Measurements from ENCODE around the gene ZSWIM4. TPM values are rescaled to one million over a fixed set of nuclear protein-coding genes. Genes with fewer than 3 reads are reported as not detected.
"Not testable (repeated sequence)": the region's sequence is repeated elsewhere in the genome, so short reads cannot be mapped to it uniquely, and the experiment has no call there.

The ZSWIM4 gene
- polyA plus RNA-seq (ENCODE audit: insufficient read depth in 1 of 5, insufficient read length in 5 of 5, low replicate concordance in 1 of 5), result 1 to 10 TPM; 5.1 to 9.7 (median 8.0) TPM
- long read RNA-seq, donor 1, partial matches to known transcripts, result 9 of 10 reads
- long read RNA-seq, donor 1, other reads (novel, unspliced or antisense), result 0 of 10 reads
- long read RNA-seq, donor 2, result 0 reads
- long read RNA-seq, donor 3, result 0 reads
- long read RNA-seq, donor 4, result 0 reads
- long read RNA-seq, donor 5, partial matches to known transcripts, result 5 of 5 reads
- long read RNA-seq, donor 5, other reads (novel, unspliced or antisense), result 0 of 5 reads
- long read RNA-seq, donor 6, result 0 reads
- long read RNA-seq, donor 7, partial matches to known transcripts, result 0 of 1 reads
- long read RNA-seq, donor 7, other reads (novel, unspliced or antisense), result 0 of 1 reads
- long read RNA-seq, donor 8, result 0 reads

DNA sequence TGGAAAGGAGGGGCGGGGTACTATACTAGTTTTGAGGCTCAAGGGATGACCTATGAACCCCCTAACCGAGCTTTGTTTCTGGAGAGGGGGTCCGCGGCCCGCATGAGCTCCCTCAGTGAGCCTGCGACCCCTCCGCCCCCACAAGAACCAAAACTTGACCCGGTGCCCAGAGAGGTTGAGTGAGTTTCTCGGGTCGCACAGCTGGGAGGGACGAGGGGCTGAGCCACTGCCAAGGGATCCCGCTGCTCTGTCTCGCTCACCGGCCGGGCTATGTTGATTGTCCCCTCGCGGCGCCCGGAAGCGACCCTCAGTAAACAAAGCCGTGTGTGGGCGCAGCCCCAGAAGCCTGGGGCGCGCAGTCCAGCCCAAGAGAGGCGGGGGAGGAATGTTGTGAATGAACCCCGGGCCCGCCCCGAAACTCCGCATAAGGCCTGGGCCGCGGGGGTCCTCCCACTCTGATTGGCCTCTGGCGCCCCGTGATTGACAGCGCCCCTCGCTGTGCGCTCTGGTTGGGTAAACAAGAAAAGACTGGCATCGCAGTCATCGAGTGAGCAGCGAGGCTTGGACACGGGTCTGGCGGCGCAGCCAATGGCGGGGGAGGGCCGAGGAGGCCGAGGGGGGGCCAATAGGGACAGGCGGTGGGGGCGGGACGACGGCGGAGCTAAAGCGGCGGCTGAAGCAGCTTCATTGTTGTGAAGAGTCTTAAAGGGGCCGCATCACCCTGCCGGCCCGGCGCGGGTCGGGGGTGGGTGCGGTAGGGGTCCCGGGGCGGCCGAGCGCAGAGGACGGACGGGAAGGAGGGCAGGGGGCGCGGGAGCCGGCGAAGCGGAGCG lies at the start of gene ZSWIM4:
ZSWIM4 (plus strand) TSS at position 687 of the 833 bp plus-strand sequence. CDS start 206 bp downstream, outside the sequence.
- DNase-seq, result peak; percentile 99

DNA sequence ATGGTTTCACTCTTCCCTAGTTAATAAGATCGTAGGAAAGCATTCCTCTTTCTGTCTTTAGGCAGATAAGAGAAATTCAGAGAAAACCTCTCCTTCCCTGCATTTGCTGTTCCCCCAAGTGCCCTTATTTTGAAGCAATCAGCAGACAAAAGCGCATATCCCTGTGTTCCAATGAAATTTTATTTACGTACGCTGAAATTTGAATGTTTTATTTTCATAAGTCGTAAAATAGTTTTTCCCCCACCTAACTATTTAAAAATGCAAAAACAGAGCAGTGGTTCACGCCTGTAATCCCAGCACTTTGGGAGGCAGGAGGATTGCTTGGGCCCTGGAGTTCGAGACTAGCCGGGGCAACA lies 48.2 kb upstream of the ZSWIM4 start:
- DNase-seq, result no peak

DNA sequence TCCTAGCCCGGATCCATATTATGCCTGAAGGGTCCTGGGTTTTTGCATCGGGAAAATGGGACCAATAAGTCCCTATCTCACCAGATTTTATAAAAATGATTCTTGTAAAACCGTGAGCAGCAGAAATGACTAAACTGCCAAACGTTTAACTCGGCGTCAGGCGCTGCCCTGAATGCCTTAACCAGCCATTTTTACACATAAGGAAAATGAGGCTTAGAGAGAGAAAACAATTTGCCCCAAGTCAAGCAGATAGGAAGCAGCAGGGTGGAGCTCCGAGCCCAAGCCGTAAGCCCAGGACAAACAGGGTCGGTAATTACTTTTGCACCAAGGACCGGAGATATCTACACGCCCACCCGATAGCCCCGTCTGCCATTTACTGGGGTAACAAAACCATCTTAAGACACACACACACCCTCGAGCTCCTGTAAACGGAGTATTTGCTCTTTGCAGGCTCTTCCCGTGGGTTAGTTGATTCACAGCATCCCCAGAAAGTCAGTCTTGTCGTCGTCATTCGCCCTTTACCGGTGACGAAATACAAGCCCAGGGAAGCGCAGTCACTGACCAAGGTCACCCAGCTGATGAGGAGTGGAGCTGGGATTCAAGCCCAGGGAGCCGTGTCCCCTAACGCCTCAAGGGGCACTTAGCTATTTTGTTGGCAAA lies 46.9 kb upstream of the ZSWIM4 start:
- peak in 1 of 2 donors; percentile 20 for DNase-seq

DNA sequence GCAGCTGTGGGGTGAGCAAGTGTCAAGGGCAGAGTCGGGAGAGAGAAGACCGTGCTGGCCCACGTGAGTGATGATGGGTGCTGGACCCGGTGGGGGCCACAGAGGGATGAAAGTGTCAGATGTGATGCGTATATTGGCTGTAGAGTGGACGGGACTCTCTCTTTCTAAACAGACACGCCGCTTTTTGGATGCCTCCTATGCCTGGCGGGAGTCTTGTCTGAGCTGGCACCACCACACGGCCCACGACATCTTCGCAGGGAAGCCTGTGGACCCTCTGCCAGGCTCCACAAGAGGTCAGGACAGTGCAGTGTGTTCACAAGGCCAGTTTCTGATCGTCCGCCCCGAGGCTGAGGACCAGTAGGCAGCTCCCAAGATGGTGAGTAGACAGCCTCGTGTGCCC lies 43.8 kb upstream of the ZSWIM4 start:
- DNase-seq, result no peak

DNA sequence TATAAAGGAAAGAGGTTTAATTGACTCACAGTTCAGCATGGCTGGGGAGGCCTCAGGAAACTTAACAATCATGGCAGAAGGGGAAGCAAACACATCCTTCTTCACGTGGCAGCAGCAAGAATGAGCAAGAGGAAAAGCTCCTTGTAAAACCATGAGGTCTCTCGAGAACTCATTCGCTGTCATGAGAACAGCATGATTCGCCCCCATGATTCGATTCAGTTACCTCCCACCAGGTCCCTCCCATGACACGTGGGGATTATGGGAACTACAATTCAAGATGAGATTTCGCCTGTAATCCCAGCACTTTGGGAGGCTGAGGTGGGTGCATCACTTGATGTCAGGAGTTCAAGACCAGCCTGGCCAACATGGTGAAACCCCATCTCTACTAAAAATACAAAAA lies 41.6 kb upstream of the ZSWIM4 start:
- not testable (repeated sequence) for DNase-seq

DNA sequence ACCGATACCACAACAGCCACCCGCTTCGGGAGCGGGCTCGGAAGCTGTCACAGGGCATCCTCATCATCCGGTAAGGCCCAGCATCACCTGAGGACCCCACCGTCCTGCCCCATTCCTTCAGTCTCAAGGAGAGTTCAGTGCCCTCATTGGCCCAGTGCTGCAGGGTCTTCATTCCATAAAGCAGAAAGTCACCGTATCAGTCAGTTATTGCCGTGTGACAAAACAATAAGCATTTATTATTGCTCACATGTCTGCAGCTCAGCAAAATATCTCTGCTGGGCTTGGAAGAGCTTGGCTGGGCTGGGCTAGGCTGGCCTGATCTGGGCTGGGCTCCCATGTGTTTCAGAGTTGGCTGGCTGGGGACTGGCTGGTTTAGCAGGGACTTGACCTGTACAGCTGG lies 39.0 kb upstream of the ZSWIM4 start:
- DNase-seq, result no peak

DNA sequence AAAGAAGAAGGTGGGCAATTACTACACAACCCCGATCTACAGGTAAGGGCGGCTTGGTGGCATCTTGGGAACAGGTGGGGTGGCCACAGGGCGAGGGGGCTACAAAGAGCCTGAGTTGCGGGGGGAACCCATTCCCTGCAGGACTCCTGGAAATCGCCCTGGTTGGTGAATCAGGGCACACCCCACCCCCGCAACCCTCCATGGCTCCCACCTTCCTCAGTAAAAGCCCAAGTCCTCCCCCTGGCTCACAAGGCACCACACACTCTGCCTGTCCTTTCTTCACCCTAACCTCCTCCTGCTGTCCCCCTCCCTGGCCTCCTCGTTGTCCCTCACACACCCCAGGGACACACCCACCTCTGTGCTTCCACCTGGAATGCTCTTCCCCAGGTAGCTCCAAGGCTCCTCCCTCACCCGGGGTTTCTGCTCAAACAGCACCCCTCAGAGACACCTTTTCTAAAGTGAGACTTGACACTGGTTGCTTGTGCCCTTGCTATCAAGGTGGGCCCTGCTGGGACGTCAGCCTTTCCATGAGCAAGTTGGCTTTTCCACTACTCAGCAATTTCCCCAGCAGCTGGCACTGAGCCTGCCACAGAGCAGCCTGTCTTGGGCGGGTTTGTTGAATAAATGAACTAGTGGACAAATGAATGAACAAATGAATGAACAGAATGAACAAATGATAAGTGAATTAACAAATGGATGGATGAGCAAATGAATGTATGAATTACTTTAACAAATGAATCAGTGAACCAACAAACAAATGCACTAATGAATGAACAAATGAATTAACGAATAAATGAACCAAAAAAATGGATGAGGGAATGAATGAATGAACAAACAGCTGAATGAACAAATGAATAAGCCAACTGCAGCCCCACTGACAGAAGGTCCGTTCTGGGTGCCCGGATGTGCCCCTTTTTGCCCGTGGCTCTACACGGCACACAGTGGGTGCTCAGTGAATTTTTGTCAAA lies 37.2 kb upstream of the ZSWIM4 start:
- no peak for DNase-seq

DNA sequence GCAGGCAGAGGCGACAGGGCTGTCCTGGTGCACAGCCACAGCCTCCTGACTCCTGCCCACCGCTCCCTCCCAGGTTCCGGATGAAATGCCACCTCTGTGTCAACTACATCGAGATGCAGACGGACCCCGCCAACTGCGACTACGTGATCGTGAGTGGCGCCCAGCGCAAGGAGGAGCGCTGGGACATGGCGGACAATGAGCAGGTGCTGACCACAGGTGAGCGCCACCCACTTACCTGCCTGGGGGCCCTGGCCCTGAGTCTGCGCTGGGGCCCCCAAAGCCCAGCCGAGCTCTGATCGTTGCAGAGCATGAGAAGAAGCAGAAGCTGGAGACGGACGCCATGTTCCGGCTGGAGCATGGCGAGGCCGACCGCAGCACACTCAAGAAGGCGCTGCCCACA lies 36.4 kb upstream of the ZSWIM4 start:
- no peak for DNase-seq

DNA sequence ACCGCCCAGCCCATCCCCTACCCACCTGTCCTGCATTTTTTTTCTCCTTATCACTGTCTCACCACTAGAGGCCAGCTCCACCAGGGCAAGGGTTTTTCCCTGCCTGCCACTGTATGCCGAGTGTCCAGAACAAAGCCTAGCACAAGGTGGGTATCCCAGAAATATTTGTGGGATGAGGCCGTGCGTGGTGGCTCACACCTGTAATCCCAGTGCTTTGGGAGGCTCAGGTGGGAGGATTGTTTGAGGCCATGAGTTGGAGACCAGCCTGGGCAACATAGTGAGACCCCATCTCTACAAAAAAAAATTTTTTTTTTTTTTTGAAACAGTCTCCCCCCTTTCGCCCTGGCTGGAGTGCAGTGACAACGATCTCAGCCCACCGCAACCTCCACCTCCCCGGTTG lies 33.8 kb upstream of the ZSWIM4 start:
- DNase-seq, result no peak

DNA sequence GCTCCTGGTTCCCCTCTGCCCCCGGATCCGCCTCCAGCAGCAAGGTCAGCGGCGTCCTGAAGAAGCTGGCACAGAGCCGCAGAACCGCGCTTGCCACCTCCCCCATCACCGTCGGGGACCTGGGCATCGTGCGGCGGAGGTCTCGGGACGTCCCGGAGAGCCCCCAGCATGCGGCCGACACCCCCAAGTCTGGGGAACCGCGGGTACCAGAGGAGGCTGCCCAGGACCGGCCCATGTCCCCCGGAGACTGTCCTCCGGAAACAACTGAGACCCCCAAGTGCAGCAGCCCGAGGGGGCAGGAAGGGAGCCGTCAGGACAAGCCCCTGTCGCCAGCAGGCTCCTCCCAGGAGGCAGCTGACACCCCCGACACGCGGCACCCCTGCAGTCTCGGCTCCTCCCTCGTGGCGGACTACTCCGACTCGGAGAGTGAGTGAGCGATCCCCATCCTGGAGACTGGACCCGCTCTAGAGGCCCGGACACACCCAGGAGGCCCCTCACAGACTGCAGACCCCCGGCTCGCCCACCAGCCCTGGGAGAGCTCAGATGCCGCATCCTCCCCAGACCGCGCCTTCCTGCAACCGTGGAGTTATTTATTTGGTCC lies 32.5 kb upstream of the ZSWIM4 start:
- no peak for DNase-seq

DNA sequence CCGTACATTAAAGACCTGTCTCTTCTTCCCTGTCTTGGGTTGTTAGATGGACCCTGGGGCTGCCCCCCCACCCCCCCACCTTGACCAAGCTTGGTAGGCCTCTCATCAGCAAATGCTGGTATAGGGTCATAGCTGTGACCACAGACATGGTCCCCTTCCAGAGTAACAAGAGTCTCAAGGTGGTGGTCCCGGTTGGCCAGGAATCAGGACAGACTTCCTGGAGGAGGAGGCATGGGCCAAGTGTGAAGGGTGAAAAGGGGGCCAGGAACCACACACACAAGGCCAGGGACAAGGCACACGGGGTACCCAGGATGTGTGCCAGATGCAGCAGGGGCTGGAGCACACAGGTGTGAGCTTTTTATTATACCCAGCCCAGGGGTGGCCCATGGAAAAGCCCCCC lies 32.0 kb upstream of the ZSWIM4 start:
- DNase-seq, result no peak

DNA sequence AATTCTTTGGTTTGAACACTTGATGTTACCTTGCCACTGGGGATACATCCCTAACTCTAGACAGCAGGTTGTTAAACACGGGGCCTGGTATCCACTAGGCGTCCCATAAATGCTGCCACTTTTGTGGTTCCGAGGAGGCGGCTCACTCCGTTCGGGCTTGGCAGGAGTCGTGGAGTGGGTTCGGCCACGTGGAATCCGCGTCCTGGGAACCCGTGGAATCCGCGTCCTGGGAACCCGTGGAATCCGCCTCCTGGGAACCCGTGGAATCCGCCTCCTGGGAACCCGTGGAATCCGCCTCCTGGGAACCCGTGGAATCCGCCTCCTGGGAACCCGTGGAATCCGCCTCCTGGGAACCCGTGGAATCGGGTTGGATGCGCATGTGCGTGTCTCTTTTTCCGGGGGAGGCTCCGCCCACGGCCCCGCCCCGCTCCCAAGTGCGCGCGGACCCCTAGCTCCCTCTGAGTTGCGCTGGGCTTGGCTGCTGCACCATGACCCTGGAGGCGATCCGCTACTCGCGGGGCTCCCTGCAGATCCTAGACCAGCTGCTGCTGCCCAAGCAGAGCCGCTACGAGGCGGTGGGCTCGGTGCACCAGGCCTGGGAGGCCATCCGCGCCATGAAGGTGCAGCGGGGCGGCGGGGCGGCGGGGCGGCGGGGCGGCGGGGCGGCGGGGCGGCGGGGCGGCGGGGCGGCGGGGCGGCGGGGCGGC lies 31.0 kb upstream of the ZSWIM4 start, which contains the start of gene MRI1:
MRI1 (plus strand) TSS at position 422 of the 707 bp plus-strand sequence; CDS start at position 489, 67 bp downstream.
- DNase-seq, result peak; percentile 78 to 84

DNA sequence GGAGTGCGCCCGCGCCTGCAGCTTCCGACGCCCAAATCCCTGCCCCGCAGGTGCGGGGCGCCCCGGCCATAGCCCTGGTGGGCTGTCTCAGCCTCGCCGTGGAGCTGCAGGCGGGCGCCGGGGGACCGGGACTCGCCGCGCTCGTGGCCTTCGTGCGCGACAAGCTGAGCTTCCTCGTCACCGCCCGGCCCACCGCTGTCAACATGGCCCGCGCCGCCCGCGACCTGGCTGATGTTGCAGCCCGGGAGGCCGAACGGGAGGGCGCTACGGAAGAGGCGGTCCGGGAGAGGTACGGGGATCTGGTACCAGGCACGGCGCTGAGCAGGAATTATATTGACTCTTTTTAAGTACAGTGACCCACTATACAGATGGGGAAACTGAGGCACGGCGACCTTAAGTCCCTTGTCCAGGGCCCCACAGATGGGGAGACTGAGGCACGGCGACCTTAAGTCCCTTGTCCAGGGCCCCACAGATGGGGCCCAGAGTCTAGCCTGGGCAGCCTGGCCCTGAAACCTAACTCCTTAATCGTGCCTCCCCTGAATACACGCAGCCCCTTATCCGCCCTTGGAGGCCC lies 30.3 kb upstream of the ZSWIM4 start:
- DNase-seq, result no peak

DNA sequence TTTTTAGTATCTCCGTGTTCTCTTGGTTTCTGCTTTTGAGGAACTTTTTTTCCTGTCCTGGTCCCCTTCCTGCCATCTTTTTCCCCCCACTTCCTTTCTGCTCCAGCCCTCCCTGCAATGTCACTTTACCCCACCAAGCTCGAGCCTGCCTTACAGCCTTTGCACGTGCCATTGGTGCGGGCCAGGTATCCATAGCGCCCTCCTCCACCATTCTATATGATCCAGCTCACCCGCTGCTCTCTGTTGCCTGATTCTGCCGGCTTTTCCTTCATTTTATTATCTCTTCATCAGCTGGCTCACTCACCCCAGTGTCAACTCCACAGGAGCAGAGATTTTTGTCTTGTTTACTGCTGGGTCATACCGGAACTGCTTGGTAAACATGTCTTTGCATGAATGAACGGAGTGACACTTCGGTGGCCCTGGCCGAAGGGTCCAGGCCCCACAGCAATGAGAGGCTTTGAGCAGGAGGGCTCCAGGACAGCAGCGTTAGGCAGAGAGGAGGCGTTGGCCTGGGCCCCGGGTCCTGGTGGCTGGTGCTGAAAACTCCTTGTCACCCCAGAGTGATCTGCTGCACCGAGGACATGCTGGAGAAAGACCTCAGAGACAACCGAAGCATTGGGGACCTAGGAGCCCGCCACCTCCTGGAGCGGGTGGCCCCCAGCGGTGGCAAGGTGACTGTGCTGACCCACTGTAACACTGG lies 29.7 kb upstream of the ZSWIM4 start:
- DNase-seq, result no peak

DNA sequence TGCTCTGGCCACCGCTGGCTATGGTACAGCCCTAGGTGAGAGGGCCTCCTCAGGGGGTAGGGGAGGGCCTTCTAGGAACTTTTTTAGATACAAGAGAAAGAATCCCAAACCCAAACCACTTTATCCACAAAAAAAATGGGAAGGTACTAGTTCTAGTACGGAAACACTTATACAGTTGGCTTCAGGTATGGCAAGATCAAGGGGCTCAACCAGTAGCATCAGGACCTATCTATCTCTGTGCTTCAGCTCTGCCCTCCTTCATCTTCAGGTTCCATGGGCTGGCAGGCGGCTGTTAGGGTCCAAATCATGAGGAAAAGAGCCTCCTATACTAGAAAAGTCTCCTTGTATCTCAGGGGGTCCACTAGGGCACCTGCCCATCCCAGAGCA lies 29.2 kb upstream of the ZSWIM4 start:
- DNase-seq, result no peak

DNA sequence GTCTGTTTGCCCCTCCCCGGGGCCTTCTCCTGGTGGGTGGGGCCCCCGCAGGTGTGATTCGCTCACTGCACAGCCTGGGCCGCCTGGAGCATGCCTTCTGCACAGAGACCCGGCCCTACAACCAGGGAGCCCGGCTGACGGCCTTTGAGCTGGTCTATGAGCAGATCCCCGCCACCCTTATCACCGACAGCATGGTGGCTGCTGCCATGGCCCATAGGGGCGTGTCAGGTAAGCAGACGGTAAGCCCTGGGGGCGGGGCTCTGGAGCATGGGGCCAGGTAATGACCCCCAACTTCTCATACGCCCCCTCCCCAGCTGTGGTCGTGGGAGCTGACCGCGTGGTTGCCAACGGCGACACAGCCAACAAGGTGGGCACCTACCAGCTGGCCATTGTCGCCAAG lies 26.7 kb upstream of the ZSWIM4 start:
- DNase-seq, result no peak

DNA sequence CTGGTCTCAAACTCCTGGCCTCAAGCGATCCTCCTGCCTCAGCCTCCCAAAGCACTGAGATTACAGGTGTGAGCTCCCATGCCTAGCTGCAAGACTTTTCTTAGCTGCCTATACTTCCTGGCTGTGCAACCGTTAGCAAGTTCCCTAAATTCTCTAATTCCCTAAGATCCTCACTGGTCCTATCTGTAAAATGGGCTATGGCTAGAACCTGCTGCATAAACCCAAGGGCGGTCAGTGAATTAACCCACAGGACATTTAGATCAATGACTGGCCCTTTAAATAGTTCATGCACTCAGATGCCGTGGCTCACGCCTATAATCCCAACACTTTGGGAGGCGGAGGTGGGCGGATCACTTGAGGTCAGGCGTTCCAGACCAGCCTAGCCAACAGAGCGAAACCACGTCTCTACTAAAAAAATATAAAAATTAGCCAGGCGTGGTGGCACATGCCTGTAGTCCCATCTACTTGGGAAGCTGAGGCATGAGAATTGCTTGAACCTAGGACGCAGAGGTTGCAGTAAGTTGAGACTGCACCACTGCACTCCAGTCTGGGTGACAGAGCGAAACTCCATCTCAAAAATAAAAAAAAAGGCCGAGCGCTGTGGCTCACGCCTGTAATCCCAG lies 25.1 kb upstream of the ZSWIM4 start:
- no peak for DNase-seq
